Measurements from ENCODE around the gene TMEM9. TPM values are rescaled to one million over a fixed set of nuclear protein-coding genes. Genes with fewer than 3 reads are reported as not detected.
"Not testable (repeated sequence)": the region's sequence is repeated elsewhere in the genome, so short reads cannot be mapped to it uniquely, and the experiment has no call there.

Gene TMEM9
- polyA plus RNA-seq, 3 donors, result 13.6 to 43.6 (median 22.4) TPM

DNA sequence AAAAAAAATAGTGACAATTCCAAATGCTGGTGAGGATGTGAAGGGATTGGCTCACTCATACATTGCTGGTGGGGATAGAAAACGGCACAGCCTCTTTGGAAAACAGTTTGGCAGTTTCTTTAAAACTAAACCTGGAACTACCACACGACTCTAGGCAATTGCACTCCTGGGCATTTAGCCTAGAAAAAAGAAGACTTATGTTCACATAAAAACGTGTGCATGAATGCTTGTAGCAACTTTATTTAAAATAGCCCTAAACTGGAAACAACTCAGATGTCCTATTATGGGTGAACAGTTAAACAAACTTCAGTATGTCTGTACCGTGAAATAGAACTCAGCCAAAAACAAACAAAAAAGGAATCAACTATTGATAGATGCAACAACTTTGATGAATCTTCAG is 9.4 kb upstream of the TMEM9 start:
- no peak overlapping the region for H3K4me2 ChIP-seq (replicated peaks; ENCODE audit: extremely low read depth, low read length, poor library complexity, severe bottlenecking)
- no peak for DNase-seq
- H4K20me1 ChIP-seq (ENCODE audit: insufficient read depth, low read length), result no peaks in the 10 kb centered on the region
- Mint-ChIP-seq H3K9me3 (peaks cover 0 to 2% (median 0%) of the 10 kb centered on the region in 7 donors), H3K27me3 (ENCODE audit: low read depth in 3 of 3) (peaks cover 0 to 9% (median 3%) of the 10 kb centered on the region in 3 donors), H3K27ac (no peak overlapping the region), H3K36me3 (no peaks in the 10 kb centered on the region), H3K4me3 (no peak overlapping the region), H3K4me1 (no peaks in the 10 kb centered on the region)
- H2AFZ ChIP-seq (ENCODE audit: insufficient read depth, low read depth, low read length, poor library complexity, severe bottlenecking), result no peak overlapping the region
- no peaks in the 10 kb centered on the region for H3K9me3 ChIP-seq (replicated peaks in 1 of 2; ENCODE audit: control insufficient read depth in 1 of 2, insufficient read depth in 1 of 2, low read length in 2 of 2)
- H3K27me3 ChIP-seq (ENCODE audit: control insufficient read depth in 2 of 2, insufficient read depth in 2 of 2, low read length in 2 of 2), result peaks cover 0 to 2% of the 10 kb centered on the region in 2 donors
- no peaks in the 10 kb centered on the region for H3K36me3 ChIP-seq (replicated peaks in 1 of 2; ENCODE audit: control insufficient read depth in 1 of 2, insufficient read depth in 2 of 2, low read length in 2 of 2)
- intact Hi-C loops (cut with micrococcal nuclease), result no loop called here
- no peak overlapping the region for H3K9ac ChIP-seq (ENCODE audit: insufficient read depth, low read length, poor library complexity, severe bottlenecking)
- TF ChIP-seq, protein P1, sequence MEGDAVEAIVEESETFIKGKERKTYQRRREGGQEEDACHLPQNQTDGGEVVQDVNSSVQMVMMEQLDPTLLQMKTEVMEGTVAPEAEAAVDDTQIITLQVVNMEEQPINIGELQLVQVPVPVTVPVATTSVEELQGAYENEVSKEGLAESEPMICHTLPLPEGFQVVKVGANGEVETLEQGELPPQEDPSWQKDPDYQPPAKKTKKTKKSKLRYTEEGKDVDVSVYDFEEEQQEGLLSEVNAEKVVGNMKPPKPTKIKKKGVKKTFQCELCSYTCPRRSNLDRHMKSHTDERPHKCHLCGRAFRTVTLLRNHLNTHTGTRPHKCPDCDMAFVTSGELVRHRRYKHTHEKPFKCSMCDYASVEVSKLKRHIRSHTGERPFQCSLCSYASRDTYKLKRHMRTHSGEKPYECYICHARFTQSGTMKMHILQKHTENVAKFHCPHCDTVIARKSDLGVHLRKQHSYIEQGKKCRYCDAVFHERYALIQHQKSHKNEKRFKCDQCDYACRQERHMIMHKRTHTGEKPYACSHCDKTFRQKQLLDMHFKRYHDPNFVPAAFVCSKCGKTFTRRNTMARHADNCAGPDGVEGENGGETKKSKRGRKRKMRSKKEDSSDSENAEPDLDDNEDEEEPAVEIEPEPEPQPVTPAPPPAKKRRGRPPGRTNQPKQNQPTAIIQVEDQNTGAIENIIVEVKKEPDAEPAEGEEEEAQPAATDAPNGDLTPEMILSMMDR (IDR thresholded peaks at IDR 0.05), result no peak
- H3K79me2 ChIP-seq (ENCODE audit: insufficient read depth, low read length), result no peaks in the 10 kb centered on the region
- 93% methylated on average over 2 of the region's 4 CpGs for WGBS (ENCODE audit: insufficient coverage)
- H3K4me1 ChIP-seq (ENCODE audit: control insufficient read depth in 1 of 2, insufficient read depth in 2 of 2, low read length in 2 of 2), result no peaks in the 10 kb centered on the region
- H3K27ac ChIP-seq (ENCODE audit: low read depth in 1 of 2, low read length in 2 of 2), result no peak overlapping the region
- H3K4me3 ChIP-seq (replicated peaks in 1 of 3; ENCODE audit: low read depth in 2 of 3, low read length in 3 of 3), result no peak overlapping the region

DNA sequence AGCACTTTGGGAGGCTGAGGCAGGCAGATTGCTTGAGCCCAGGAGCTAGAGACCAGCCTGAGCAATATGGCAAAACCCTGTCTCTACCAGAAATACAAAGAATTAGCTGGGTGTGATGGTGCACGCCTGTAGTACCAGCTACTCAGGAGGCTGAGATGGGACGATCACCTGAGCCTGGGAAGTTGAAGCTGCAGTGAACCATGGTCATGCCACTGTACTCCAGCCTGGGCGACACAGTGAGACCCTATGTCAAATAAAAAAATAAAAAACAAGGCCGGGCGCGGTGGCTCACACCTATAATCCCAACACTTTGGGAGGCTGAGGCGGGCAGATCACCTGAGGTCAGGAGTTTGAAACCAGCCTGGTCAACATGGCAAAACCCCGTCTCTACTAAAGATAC is 8.8 kb upstream of the TMEM9 start:
- DNase-seq; H3K9ac ChIP-seq (ENCODE audit: insufficient read depth, low read length, poor library complexity, severe bottlenecking); H3K4me2 ChIP-seq (replicated peaks; ENCODE audit: extremely low read depth, low read length, poor library complexity, severe bottlenecking); H3K9me3 Mint-ChIP-seq; H3K27me3 ChIP-seq (ENCODE audit: control insufficient read depth in 2 of 2, insufficient read depth in 2 of 2, low read length in 2 of 2); H3K27ac Mint-ChIP-seq; H3K27me3 Mint-ChIP-seq (ENCODE audit: low read depth in 3 of 3); H2AFZ ChIP-seq (ENCODE audit: insufficient read depth, low read depth, low read length, poor library complexity, severe bottlenecking); H3K27ac ChIP-seq (ENCODE audit: low read depth in 1 of 2, low read length in 2 of 2); H4K20me1 ChIP-seq (ENCODE audit: insufficient read depth, low read length); H3K4me3 Mint-ChIP-seq; H3K36me3 ChIP-seq (replicated peaks in 1 of 2; ENCODE audit: control insufficient read depth in 1 of 2, insufficient read depth in 2 of 2, low read length in 2 of 2); intact Hi-C loops (cut with micrococcal nuclease); H3K36me3 Mint-ChIP-seq; H3K4me3 ChIP-seq (replicated peaks in 1 of 3; ENCODE audit: low read depth in 2 of 3, low read length in 3 of 3); H3K4me1 Mint-ChIP-seq; H3K9me3 ChIP-seq (replicated peaks in 1 of 2; ENCODE audit: control insufficient read depth in 1 of 2, insufficient read depth in 1 of 2, low read length in 2 of 2); H3K79me2 ChIP-seq (ENCODE audit: insufficient read depth, low read length); H3K4me1 ChIP-seq (ENCODE audit: control insufficient read depth in 1 of 2, insufficient read depth in 2 of 2, low read length in 2 of 2): not testable (repeated sequence)
- WGBS (ENCODE audit: insufficient coverage), result 84% methylated on average over 5 of the region's 8 CpGs
